ENCODE data around the gene GMDS.

Gene GMDS

DNA sequence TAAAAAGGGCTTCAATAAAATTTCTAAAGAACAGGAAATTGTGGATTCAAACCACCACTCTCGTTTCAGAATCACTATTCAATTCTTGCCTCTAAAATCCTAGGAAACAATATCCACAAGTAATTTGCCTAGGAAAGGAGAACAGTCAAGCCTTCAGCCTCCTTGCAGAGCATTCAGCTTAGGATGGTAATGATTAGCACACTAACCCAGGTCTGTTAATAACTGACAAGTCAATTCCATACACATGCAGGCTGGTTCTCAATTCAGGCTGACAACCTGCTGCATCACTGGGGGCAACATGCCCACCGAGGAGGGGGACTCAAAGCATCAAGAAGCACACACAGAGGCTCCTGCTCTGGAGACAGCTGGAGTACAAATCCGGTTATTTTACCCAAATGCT is 57.6 kb downstream of the GMDS start:
- H3K4me3 ChIP-seq (ENCODE audit: control insufficient read depth, low read depth, low read length): no peak overlapping the region
- DNase-seq (ENCODE audit: low read depth): no peak
- TF ChIP-seq CTCF (IDR thresholded peaks at IDR 0.05; ENCODE audit: control insufficient read depth, insufficient read depth, low read depth, low read length, missing control alignments): no peak

DNA sequence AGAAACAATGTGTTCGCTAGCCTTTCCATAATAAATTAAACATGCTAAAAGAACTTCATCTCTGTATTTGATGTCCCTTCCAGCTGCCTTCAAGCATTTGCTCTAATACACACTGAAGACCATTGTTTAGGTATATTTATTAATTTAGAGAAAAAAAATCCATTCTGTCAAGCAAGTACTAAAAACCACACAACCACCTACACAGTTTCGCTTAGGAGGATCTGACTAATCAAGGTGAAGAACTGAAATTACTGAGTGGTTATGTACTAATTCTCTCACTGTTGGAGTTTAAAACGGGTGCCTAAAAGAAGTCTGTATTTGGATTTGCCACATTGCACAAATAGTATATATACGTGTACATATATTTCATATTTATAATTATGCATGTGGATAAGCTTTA is 58.9 kb downstream of the GMDS start:
- no peak overlapping the region for H3K4me3 ChIP-seq (ENCODE audit: control insufficient read depth, low read depth, low read length)
- TF ChIP-seq CTCF (IDR thresholded peaks at IDR 0.05; ENCODE audit: control insufficient read depth, insufficient read depth, low read depth, low read length, missing control alignments): no peak
- no peak for DNase-seq (ENCODE audit: low read depth)

- no peak for DNase-seq (ENCODE audit: low read depth)
- no peak overlapping the region for H3K4me3 ChIP-seq (ENCODE audit: control insufficient read depth, low read depth, low read length)
- TF ChIP-seq CTCF (IDR thresholded peaks at IDR 0.05; ENCODE audit: control insufficient read depth, insufficient read depth, low read depth, low read length, missing control alignments): no peak
Measured at GRCh38 chr6:2185466-2185865, 59.9 kb downstream of the GMDS start.

GRCh38 chr6:2184700-2185455 is 60.5 kb downstream of the GMDS start:
- no peak for DNase-seq (ENCODE audit: low read depth)
- no peak overlapping the region for H3K4me3 ChIP-seq (ENCODE audit: control insufficient read depth, low read depth, low read length)
- TF ChIP-seq CTCF (IDR thresholded peaks at IDR 0.05; ENCODE audit: control insufficient read depth, insufficient read depth, low read depth, low read length, missing control alignments): no peak

- no peak for TF ChIP-seq CTCF (IDR thresholded peaks at IDR 0.05; ENCODE audit: control insufficient read depth, insufficient read depth, low read depth, low read length, missing control alignments)
- no peak for DNase-seq (ENCODE audit: low read depth)
- H3K4me3 ChIP-seq (ENCODE audit: control insufficient read depth, low read depth, low read length): no peak overlapping the region
Measured at GRCh38 chr6:2183752-2184151, 61.7 kb downstream of the GMDS start.

- no peak overlapping the region for H3K4me3 ChIP-seq (ENCODE audit: control insufficient read depth, low read depth, low read length)
- no peak for DNase-seq (ENCODE audit: low read depth)
- TF ChIP-seq CTCF (IDR thresholded peaks at IDR 0.05; ENCODE audit: control insufficient read depth, insufficient read depth, low read depth, low read length, missing control alignments): no peak
Measured at GRCh38 chr6:2183246-2183645, 62.2 kb downstream of the GMDS start.

Data from AG09309 (cell line).